GM10847 (cell line): Measurements from ENCODE around the gene ANKRD36B.
"Not testable (repeated sequence)": the region's sequence is repeated elsewhere in the genome, so short reads cannot be mapped to it uniquely, and the experiment has no call there.

Experiments
- POLR2A ChIP-seq: IDR thresholded peaks from 2 replicates; pipeline ENCODE4 v1.6.1; 2011; ENCODE audit not compliant: insufficient read length; ENCODE audit errors: extremely low read depth

The ANKRD36B gene

GRCh38 chr2:97589598-97590510 is at the start of gene ANKRD36B:
Gene ANKRD36B (minus strand): TSS chr2:97589877. CDS start chr2:97589685, 192 bp downstream.
- TF ChIP-seq POLR2A, result not testable (repeated sequence)

- TF ChIP-seq POLR2A, result no peak
Observed at GRCh38 chr2:97617911-97618310, 28.2 kb upstream of the ANKRD36B start.

GRCh38 chr2:97546711-97547110 is 43.0 kb downstream of the ANKRD36B start:
- TF ChIP-seq POLR2A, result no peak
